ENCODE data around the gene LNX1. TPM values are rescaled to one million over a fixed set of nuclear protein-coding genes. Genes with fewer than 3 reads are reported as not detected.

The LNX1 gene
- total RNA-seq, 1 experiment from 2014 or later = 1.7 TPM

DNA sequence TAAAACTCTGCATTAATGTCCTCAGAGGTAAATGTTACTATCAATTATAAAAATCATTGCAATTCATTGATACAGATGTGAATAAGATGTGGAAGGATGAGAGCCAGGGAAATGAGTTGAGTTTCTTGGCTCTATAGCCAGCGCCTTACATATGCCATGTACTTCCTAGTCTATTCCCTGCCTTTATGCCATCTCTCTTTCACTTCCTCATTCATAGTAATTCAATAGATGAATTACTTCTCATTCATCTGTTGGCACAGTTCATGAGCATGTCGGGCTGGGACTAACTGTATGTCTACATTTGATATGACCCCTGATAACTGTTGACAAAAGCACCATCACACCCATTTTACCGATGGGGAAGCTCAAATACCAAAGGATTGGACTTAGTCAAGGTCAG lies 55.7 kb downstream of the LNX1 start:
- no CpG with 5 or more reads among the region's 3 CpGs for WGBS (ENCODE audit: extremely low coverage, insufficient read length, low lambda C conversion rate)
- TF ChIP-seq, protein P1, sequence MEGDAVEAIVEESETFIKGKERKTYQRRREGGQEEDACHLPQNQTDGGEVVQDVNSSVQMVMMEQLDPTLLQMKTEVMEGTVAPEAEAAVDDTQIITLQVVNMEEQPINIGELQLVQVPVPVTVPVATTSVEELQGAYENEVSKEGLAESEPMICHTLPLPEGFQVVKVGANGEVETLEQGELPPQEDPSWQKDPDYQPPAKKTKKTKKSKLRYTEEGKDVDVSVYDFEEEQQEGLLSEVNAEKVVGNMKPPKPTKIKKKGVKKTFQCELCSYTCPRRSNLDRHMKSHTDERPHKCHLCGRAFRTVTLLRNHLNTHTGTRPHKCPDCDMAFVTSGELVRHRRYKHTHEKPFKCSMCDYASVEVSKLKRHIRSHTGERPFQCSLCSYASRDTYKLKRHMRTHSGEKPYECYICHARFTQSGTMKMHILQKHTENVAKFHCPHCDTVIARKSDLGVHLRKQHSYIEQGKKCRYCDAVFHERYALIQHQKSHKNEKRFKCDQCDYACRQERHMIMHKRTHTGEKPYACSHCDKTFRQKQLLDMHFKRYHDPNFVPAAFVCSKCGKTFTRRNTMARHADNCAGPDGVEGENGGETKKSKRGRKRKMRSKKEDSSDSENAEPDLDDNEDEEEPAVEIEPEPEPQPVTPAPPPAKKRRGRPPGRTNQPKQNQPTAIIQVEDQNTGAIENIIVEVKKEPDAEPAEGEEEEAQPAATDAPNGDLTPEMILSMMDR (conservative IDR thresholded peaks at IDR 0.05) = no peak
- Histone ChIP-seq H2AFZ (ENCODE audit: low read length) (no peak overlapping the region), H3K23ac (ENCODE audit: insufficient read length, low read depth, low read length) (no peak overlapping the region), H2AK5ac (ENCODE audit: insufficient read length, low read length) (no peak overlapping the region), H3K4me1 (ENCODE audit: insufficient read depth, low read length) (peaks cover 4% of the 10 kb centered on the region; the same call in 1 of the 2 replicates), H3K27ac (ENCODE audit: insufficient read length, low read depth, low read length) (no peak overlapping the region), H3K9me3 (ENCODE audit: control insufficient read depth, low read depth, low read length) (no peaks in the 10 kb centered on the region), H3K56ac (ENCODE audit: insufficient read length, low read depth, low read length) (no peak overlapping the region), H3K27me3 (ENCODE audit: insufficient read depth, low read length) (no peaks in the 10 kb centered on the region; the same call in 1 of the 2 replicates), H4K5ac (ENCODE audit: insufficient read length, low read depth, low read length) (no peak overlapping the region), H4K8ac (replicated peaks; ENCODE audit: insufficient read length, low read depth, low read length) (no peak overlapping the region), H2BK120ac (ENCODE audit: low read depth, low read length, poor library complexity, severe bottlenecking) (no peak overlapping the region), H3K79me1 (ENCODE audit: insufficient read depth, low read depth, low read length, poor library complexity, severe bottlenecking) (no peaks in the 10 kb centered on the region), H3K9ac (ENCODE audit: extremely low read depth, insufficient read length, low read length) (no peak overlapping the region), H2BK12ac (ENCODE audit: insufficient read length, low read depth, low read length) (no peak overlapping the region), H4K91ac (ENCODE audit: insufficient read length, low read depth, low read length) (no peak overlapping the region), H3K18ac (ENCODE audit: insufficient read length, low read depth, low read length) (no peak overlapping the region), H2BK20ac (ENCODE audit: low read depth, low read length, poor library complexity, severe bottlenecking) (no peak overlapping the region), H4K20me1 (ENCODE audit: control insufficient read depth, insufficient read depth, insufficient read length) (no peaks in the 10 kb centered on the region), H3K23me2 (ENCODE audit: insufficient read length, low read depth, low read length, poor library complexity, severe bottlenecking) (no peaks in the 10 kb centered on the region), H3K79me2 (ENCODE audit: insufficient read depth, low read length) (no peaks in the 10 kb centered on the region), H3T11ph (ENCODE audit: low read length) (no peak overlapping the region), H2BK5ac (ENCODE audit: insufficient read length, low read length) (no peak overlapping the region), H3K4me2 (ENCODE audit: insufficient read depth, insufficient read length, low read length) (no peak overlapping the region), H3K4ac (ENCODE audit: low read depth, low read length) (no peak overlapping the region), H2BK15ac (ENCODE audit: low read depth, low read length) (no peak overlapping the region), H3K14ac (ENCODE audit: insufficient read depth, low read length) (no peak overlapping the region)
- Mint-ChIP-seq H3K4me1 (peaks cover 27 to 39% of the 10 kb centered on the region in 2 experiments), H3K36me3 (ENCODE audit: insufficient read depth in 1 of 3, low read depth in 3 of 3) (no peaks in the 10 kb centered on the region), H3K4me3 (no peak overlapping the region), H3K27ac (no peak overlapping the region), H3K27me3 (ENCODE audit: low read depth) (peaks cover 31% of the 10 kb centered on the region), H3K9me3 (no peaks in the 10 kb centered on the region; a peak in 1 of 5 replicates)
- DNase-seq = no peak
